Prostate gland (tissue), 1 donor: Measurements from ENCODE around the gene SLC16A7.

Experiments used
- POLR2A ChIP-seq: fragments of 450-650 bp; IDR thresholded peaks from one replicate; pipeline ENCODE4 v1.6.1; 2016; ENCODE audit warnings: antibody characterized with exemption, mild to moderate bottlenecking
- POLR2AphosphoS5 ChIP-seq: sonication (generic); formaldehyde crosslinking; IDR thresholded peaks from one replicate; pipeline ENCODE4 v1.6.1; 2017; ENCODE audit warnings: antibody characterized with exemption

- TF ChIP-seq POLR2A (no peak), POLR2AphosphoS5 (no peak)
Observed at GRCh38 chr12:59575826-59576225, 20.0 kb upstream of the SLC16A7 start.
